GM12878 (cell line): Measurements from ENCODE around the gene ATP6AP2. TPM values are rescaled to one million over a fixed set of nuclear protein-coding genes. Genes with fewer than 3 reads are reported as not detected.

Experiments
- CBX5 ChIP-seq: sonication (generic); IDR thresholded peaks from 2 replicates; pipeline ENCODE4 v1.6.1; 2016; ENCODE audit warnings: low read depth, moderate library complexity, mild to moderate bottlenecking, inconsistent platforms
- CREM ChIP-seq: IDR thresholded peaks from 2 replicates; pipeline ENCODE4 v1.6.1; 2014; ENCODE audit warnings: antibody characterized with exemption, low read depth
- E2F4 ChIP-seq: IDR thresholded peaks from 2 replicates; pipeline ENCODE4 v1.6.1; 2012; ENCODE audit warnings: low read depth, low read length, improper control_type of control experiment
- E2F8 ChIP-seq: fragments of 450-650 bp; IDR thresholded peaks from 2 replicates; pipeline ENCODE4 v1.6.1; 2018; ENCODE audit warnings: mild to moderate bottlenecking, low read depth, moderate library complexity; ENCODE audit not compliant: partially characterized antibody
- E4F1 ChIP-seq: fragments of 450-650 bp; IDR thresholded peaks from 2 replicates; pipeline ENCODE4 v1.6.1; 2018; ENCODE audit warnings: borderline replicate concordance, mild to moderate bottlenecking; ENCODE audit not compliant: partially characterized antibody
- ESRRA ChIP-seq: IDR thresholded peaks from 2 replicates; pipeline ENCODE4 v1.6.1; 2012; ENCODE audit warnings: mild to moderate bottlenecking, low read length, improper control_type of control experiment
- IRF5 ChIP-seq: fragments of 450-650 bp; IDR thresholded peaks from 2 replicates; pipeline ENCODE4 v1.6.1; 2017; ENCODE audit warnings: borderline replicate concordance
- NFXL1 ChIP-seq: fragments of 450-650 bp; IDR thresholded peaks from 2 replicates; pipeline ENCODE4 v1.6.1; 2017; ENCODE audit warnings: antibody characterized with exemption, mild to moderate bottlenecking, borderline replicate concordance
- NFYA ChIP-seq: IDR thresholded peaks from 2 replicates; pipeline ENCODE4 v1.6.1; 2011; ENCODE audit warnings: low read depth, mild to moderate bottlenecking, low read length, improper control_type of control experiment, borderline replicate concordance
- POU2F2 ChIP-seq: IDR thresholded peaks from 3 replicates; pipeline ENCODE4 v1.6.1; 2011; ENCODE audit warnings: low read depth, mild to moderate bottlenecking, low read length, borderline replicate concordance
- RELB ChIP-seq: fragments of 450-650 bp; IDR thresholded peaks from 2 replicates; pipeline ENCODE4 v1.6.1; 2017; ENCODE audit warnings: low read depth, mild to moderate bottlenecking, moderate library complexity
- REST ChIP-seq: IDR thresholded peaks from 2 replicates; pipeline ENCODE4 v1.6.1; 2012; ENCODE audit warnings: mild to moderate bottlenecking, low read depth, low read length
- SMARCA5 ChIP-seq: fragments of 450-650 bp; IDR thresholded peaks from 2 replicates; pipeline ENCODE4 v1.6.1; 2017; ENCODE audit warnings: mild to moderate bottlenecking
- SREBF1 ChIP-seq: IDR thresholded peaks from 2 replicates; pipeline ENCODE4 v1.6.1; 2012; ENCODE audit warnings: mild to moderate bottlenecking, low read length
- polyA plus RNA-seq, 11 experiments: library from polyadenylated mRNA; depleted of rRNA in 4 of 11; unstranded in 6 of 11; stranded (reverse) in 5 of 11; fragments of >200 nt; fragmentation: Nextera tagmentation in 4 of 11; fragmentation: Illumina TruSeq in 1 of 11; extraction: Ambion mirVana in 4 of 11; extraction: Trizol in 1 of 11; gene quantifications; 1 replicate in 1 of 11; 2 replicates in 10 of 11; pipeline versions ENCODE4 v1.2.1 to v1.2.3, GENCODE V29; 2011 to 2016; ENCODE audit warnings: inconsistent platforms in 2 of 11, missing spikeins in 2 of 11, low read depth in 1 of 11
- total RNA-seq, 4 experiments: library from RNA; depleted of rRNA in 3 of 4; stranded (reverse); fragments of >200 nt in 3 of 4; fragmentation: Illumina TruSeq in 1 of 4; extraction: Trizol in 1 of 4; gene quantifications; 2 replicates each; pipeline versions ENCODE4 v1.2.1 to v1.2.3, GENCODE V29; 2013 to 2021

Gene ATP6AP2
- total and polyA plus RNA-seq, 10 of the 15 experiments (the other 5 are each of a cell fraction or from before 2014, with no cell fraction given) = 36.3 to 141 (median 56.0) TPM

GRCh38 chrX:40647307-40648197, 66.8 kb downstream of the ATP6AP2 start, which contains the start of gene CXorf38 (continued):
- TF ChIP-seq E4F1 = no peak
- TF ChIP-seq E2F4 = no peak
- TF ChIP-seq IRF5 = no peak
- no peak for TF ChIP-seq NFYA
- no peak for TF ChIP-seq POU2F2
- TF ChIP-seq RELB = no peak
- TF ChIP-seq E2F8 = no peak
- no peak for TF ChIP-seq CBX5
- peak; percentile 65 for TF ChIP-seq CREM
- 0 out of 2 replicates have a peak, but pooled peaks have one; percentile 45 for TF ChIP-seq SMARCA5
- no peak for TF ChIP-seq ESRRA
- TF ChIP-seq NFXL1 = no peak
- TF ChIP-seq SREBF1 = no peak
- no peak for TF ChIP-seq REST
